IMR-90 (cell line): Measurements from ENCODE around the gene INPP5E. TPM values are rescaled to one million over a fixed set of nuclear protein-coding genes. Genes with fewer than 3 reads are reported as not detected.

Experiments used
- ATAC-seq: fragments of 200-7000 bp; cut with Tn5 transposase; 2 replicates; pipeline ENCODE4 v1.9.1; 2020; ENCODE audit warnings: low read depth, mild to moderate bottlenecking, moderate library complexity
- BruUV-seq: library from RNA; stranded (reverse); fragments of 400-500 nt; replicated peaks from 2 replicates; lab custom pipeline; 2021; lab: Mats Ljungman, UMichigan
- CTCF ChIA-PET: fragments of 300-600 bp; formaldehyde crosslinking; extraction: SDS; loops from one replicate; lab custom pipeline; 2021; ENCODE audit warnings: antibody characterized with exemption; lab: Yijun Ruan, JAX
- POLR2A ChIA-PET: fragments of 300-600 bp; sonication (Branson Sonifier 250); formaldehyde crosslinking; loops from one replicate; lab custom pipeline; 2022; ENCODE audit warnings: antibody characterized with exemption; ENCODE audit not compliant: unreplicated experiment; lab: Charles Lee
- DNase-seq: peaks from one replicate; pipeline ENCODE4 v3.0.0; 2013
- H2AFZ ChIP-seq: replicated peaks from 2 replicates; pipeline ENCODE3; 2013; ENCODE audit warnings: low read length, mild to moderate bottlenecking; ENCODE audit not compliant: poor library complexity
- H2AK5ac ChIP-seq: 2 replicates; pipeline ENCODE4 v1.6.1; 2013; ENCODE audit warnings: low read depth, low read length, inconsistent platforms
- H2AK9ac ChIP-seq: replicated peaks from 2 replicates; pipeline ENCODE3; 2013; ENCODE audit warnings: mild to moderate bottlenecking, low read depth, low read length, moderate library complexity; ENCODE audit not compliant: poor library complexity
- H2BK120ac ChIP-seq: 2 replicates; pipeline ENCODE4 v1.6.1; 2013; ENCODE audit warnings: low read depth, low read length, inconsistent platforms
- H2BK15ac ChIP-seq: 3 replicates; pipeline ENCODE4 v1.6.1; 2013; ENCODE audit warnings: low read depth, low read length, inconsistent platforms
- H2BK20ac ChIP-seq: 2 replicates; pipeline ENCODE4 v1.6.1; 2013; ENCODE audit warnings: low read depth, mild to moderate bottlenecking, inconsistent platforms, low read length, moderate library complexity
- H2BK5ac ChIP-seq: 2 replicates; pipeline ENCODE4 v1.6.1; 2013; ENCODE audit warnings: mild to moderate bottlenecking, low read depth, low read length, inconsistent platforms; ENCODE audit not compliant: poor library complexity, severe bottlenecking
- H3K14ac ChIP-seq: replicated peaks from 2 replicates; pipeline ENCODE4 v1.6.1; 2013; ENCODE audit warnings: low read depth, low read length, inconsistent platforms
- H3K18ac ChIP-seq: 2 replicates; pipeline ENCODE4 v1.6.1; 2013; ENCODE audit warnings: low read depth, low read length, control low read depth
- H3K23ac ChIP-seq: 2 replicates; pipeline ENCODE4 v1.6.1; 2013; ENCODE audit warnings: low read depth, low read length, inconsistent platforms
- H3K27ac ChIP-seq: 2 replicates; pipeline ENCODE4 v1.5.1; 2013; ENCODE audit warnings: mild to moderate bottlenecking, control low read depth, low read length; ENCODE audit not compliant: insufficient read depth
- H3K27me3 ChIP-seq: 2 replicates; pipeline ENCODE4 v1.6.1; 2013; ENCODE audit warnings: low read length; ENCODE audit not compliant: control insufficient read depth, insufficient read depth
- H3K36me3 ChIP-seq: 2 replicates; pipeline ENCODE4 v1.6.1; 2013; ENCODE audit warnings: low read length, mixed read lengths; ENCODE audit not compliant: control insufficient read depth, insufficient read depth
- H3K4ac ChIP-seq: 2 replicates; pipeline ENCODE4 v1.6.1; 2013; ENCODE audit warnings: low read depth, low read length, inconsistent platforms
- H3K4me1 ChIP-seq: 2 replicates; pipeline ENCODE4 v1.6.1; 2013; ENCODE audit warnings: low read length, mixed read lengths; ENCODE audit not compliant: control insufficient read depth, insufficient read depth
- H3K4me2 ChIP-seq: 2 replicates; pipeline ENCODE4 v1.6.1; 2013; ENCODE audit warnings: low read depth, mild to moderate bottlenecking, control low read depth, low read length, moderate library complexity
- H3K4me3 ChIP-seq: 2 replicates; pipeline ENCODE4 v1.5.1; 2013; ENCODE audit warnings: low read depth, mild to moderate bottlenecking, control low read depth, low read length, moderate library complexity; ENCODE audit not compliant: insufficient read depth
- H3K56ac ChIP-seq: 2 replicates; pipeline ENCODE4 v1.6.1; 2013; ENCODE audit warnings: low read length, inconsistent platforms; ENCODE audit not compliant: insufficient read depth; ENCODE audit errors: extremely low read depth
- H3K79me1 ChIP-seq, 2 experiments: 2 replicates each; pipeline ENCODE4 v1.6.1; 2013; ENCODE audit warnings: low read length in 2 of 2, inconsistent platforms in 1 of 2, low read depth in 1 of 2
- H3K9ac ChIP-seq: 2 replicates; pipeline ENCODE4 v1.6.1; 2013; ENCODE audit warnings: low read depth, low read length, control low read depth
- H3K9me1 ChIP-seq: 2 replicates; pipeline ENCODE4 v1.6.1; 2013; ENCODE audit warnings: low read length, inconsistent platforms; ENCODE audit not compliant: insufficient read depth
- H3K9me3 ChIP-seq: 2 replicates; pipeline ENCODE4 v1.6.1; 2013; ENCODE audit warnings: low read length; ENCODE audit not compliant: control insufficient read depth, insufficient read depth
- H4K20me1 ChIP-seq: 2 replicates; pipeline ENCODE4 v1.6.1; 2013; ENCODE audit warnings: low read length, inconsistent platforms; ENCODE audit not compliant: insufficient read depth
- H4K5ac ChIP-seq: 2 replicates; pipeline ENCODE4 v1.6.1; 2013; ENCODE audit warnings: mild to moderate bottlenecking, low read depth, low read length, control low read depth
- H4K8ac ChIP-seq, 2 experiments: 2 replicates each; pipeline ENCODE4 v1.6.1; 2013; ENCODE audit warnings: low read depth in 2 of 2, low read length in 2 of 2, control low read depth in 1 of 2, inconsistent platforms in 1 of 2
- H4K91ac ChIP-seq: 2 replicates; pipeline ENCODE4 v1.6.1; 2013; ENCODE audit warnings: low read depth, low read length, inconsistent platforms; ENCODE audit not compliant: insufficient read depth
- CTCF ChIP-seq: conservative IDR thresholded peaks from 2 replicates; pipeline ENCODE4 v1.5.1; 2012; ENCODE audit warnings: mild to moderate bottlenecking, low read depth, low read length, improper control_type of control experiment
- WGBS, 2 experiments: methylation state at CpG; one replicate each; pipeline versions ENCODE4 v1.1.5 to v1.1.7; 2013; ENCODE audit warnings: missing lambda C conversion rate in 2 of 2; ENCODE audit not compliant: insufficient read length in 1 of 2; ENCODE audit errors: extremely low coverage in 2 of 2; 5-methylcytosine and 5-hydroxymethylcytosine counted together
- dilution Hi-C: fragments of 300-500 bp; cut with HindIII; formaldehyde crosslinking; loops from one replicate; pipeline ENCODE4 v1.14.3; 2018; ENCODE audit warnings: low sequenced_read_pairs; ENCODE audit not compliant: unreplicated experiment
- in situ Hi-C: fragments of 300-500 bp; cut with MboI; formaldehyde crosslinking; loops from 3 replicates; pipeline ENCODE4 v1.14.3; 2019; ENCODE audit warnings: low sequenced_read_pairs, inconsistent platforms, mixed read lengths
- intact Hi-C: fragments of 100-400 bp; cut with micrococcal nuclease; formaldehyde crosslinking; loops from 2 replicates; pipeline ENCODE4 v1.10.0; 2022
- polyA plus RNA-seq, 3 experiments: library from polyadenylated mRNA; depleted of rRNA; stranded (reverse); fragments of >200 nt; gene quantifications; 2 replicates each; pipeline ENCODE4 v1.2.3, GENCODE V29; 2012; ENCODE audit warnings: low replicate concordance in 1 of 3
- total RNA-seq: library from RNA; depleted of rRNA; stranded (reverse); fragments of >200 nt; gene quantifications from 2 replicates; pipeline ENCODE4 v1.2.3, GENCODE V29; 2012

Gene INPP5E
- total and polyA plus RNA-seq, 2 of the 4 experiments (the other 2 are of a cell fraction): 1.6 to 9.4 TPM

- dilution Hi-C loops (no loop called here), in situ Hi-C loops (no loop called here), intact Hi-C loops (no loop called here)
- H3K18ac ChIP-seq: no peak overlapping the region
- no peak for ATAC-seq
- H3K27ac ChIP-seq: no peak overlapping the region
- H2AFZ ChIP-seq: no peak overlapping the region
- H2AK5ac ChIP-seq: no peak overlapping the region
- H3K23ac ChIP-seq: no peak overlapping the region
- H3K56ac ChIP-seq: no peak overlapping the region
- no peaks in the 10 kb centered on the region for H3K36me3 ChIP-seq
- no peak overlapping the region for H3K9ac ChIP-seq
- peaks cover 27% of the 10 kb centered on the region for H4K20me1 ChIP-seq
- ChIA-PET POLR2A (no interaction called here), CTCF (interaction anchor here (1.0 to 3.1 kb wide), 2 partner anchors 139 to 146 kb away, joined by 5 to 16 read pairs; no protein-coding TSS in a partner anchor)
- WGBS, 2 experiments: no CpG with 5 or more reads among the region's 7 CpGs
- no peak overlapping the region for H2AK9ac ChIP-seq
- no peak overlapping the region for H3K4me2 ChIP-seq
- H3K9me1 ChIP-seq: no peaks in the 10 kb centered on the region
- no peaks in the 10 kb centered on the region for H3K9me3 ChIP-seq
- H2BK15ac ChIP-seq: no peak overlapping the region
- H2BK120ac ChIP-seq: no peak overlapping the region
- no peak overlapping the region for H4K5ac ChIP-seq
- H3K79me1 ChIP-seq: peaks cover 0 to 7% of the 10 kb centered on the region in 2 experiments; a peak in 2 of 4 replicates
- no peak overlapping the region for H4K91ac ChIP-seq
- H3K27me3 ChIP-seq: no peaks in the 10 kb centered on the region; the same call in 1 of the 2 replicates
- no peak overlapping the region for H3K4me3 ChIP-seq
- no peak for TF ChIP-seq CTCF
- no peak overlapping the region for H3K14ac ChIP-seq
- H2BK20ac ChIP-seq: no peak overlapping the region
- no peak overlapping the region for H3K4ac ChIP-seq
- H2BK5ac ChIP-seq: no peak overlapping the region
- no peak overlapping the region for H4K8ac ChIP-seq
- BruUV-seq: no TSS peak
- H3K4me1 ChIP-seq: peaks cover 8% of the 10 kb centered on the region; the same call in 1 of the 2 replicates
- DNase-seq: no peak
Measured at GRCh38 chr9:136486131-136486530, 46.5 kb upstream of the INPP5E start.
